ENCODE measurements around the gene HTRA2.
"Not testable (repeated sequence)": the region's sequence is repeated elsewhere in the genome, so short reads cannot be mapped to it uniquely, and the experiment has no call there.

HTRA2 gene

GRCh38 chr2:74529357-74530238 is at the start of gene HTRA2, which contains the start of gene AUP1:
Gene HTRA2, plus strand, starts transcription at chr2:74529933. Its CDS starts 74 bp downstream, at chr2:74530007.
Gene AUP1, minus strand, starts transcription at chr2:74529706. Its CDS starts 77 bp downstream, at chr2:74529629.
- DNase-seq, result peak; percentile 99

- no peak for DNase-seq
These were observed 48.3 kb upstream of the HTRA2 start for GRCh38 chr2:74481431-74481830.

GRCh38 chr2:74481961-74482800 is 47.6 kb upstream of the HTRA2 start:
- DNase-seq, result no peak

- DNase-seq, result peak; percentile 96
These were observed 46.7 kb upstream of the HTRA2 start, which contains the start of the genes CCDC142 and TTC31 for GRCh38 chr2:74482801-74483674. Gene CCDC142, minus strand, starts transcription at chr2:74482998. Its CDS starts 161 bp downstream, at chr2:74482837. Gene TTC31, plus strand, starts transcription at chr2:74483081. Its CDS starts 15 bp downstream, at chr2:74483096.

GRCh38 chr2:74483675-74484164 is 46.0 kb upstream of the HTRA2 start:
- DNase-seq, result not testable (repeated sequence)

GRCh38 chr2:74486141-74486540 is 43.6 kb upstream of the HTRA2 start:
- DNase-seq, result no peak

GRCh38 chr2:74488643-74489481 is 40.9 kb upstream of the HTRA2 start:
- DNase-seq, result no peak

GRCh38 chr2:74489906-74490305 is 39.8 kb upstream of the HTRA2 start:
- no peak for DNase-seq

- DNase-seq, result no peak
These were observed 37.8 kb upstream of the HTRA2 start for GRCh38 chr2:74491648-74492544.

- no peak for DNase-seq
These were observed 36.2 kb upstream of the HTRA2 start for GRCh38 chr2:74493546-74493945.

- no peak for DNase-seq
These were observed 34.3 kb upstream of the HTRA2 start for GRCh38 chr2:74495440-74495839.

- DNase-seq, result peak; percentile 56
These were observed 32.5 kb upstream of the HTRA2 start for GRCh38 chr2:74496997-74497776.

- DNase-seq, result peak; percentile 53
These were observed 31.8 kb upstream of the HTRA2 start for GRCh38 chr2:74497777-74498499.

- peak; percentile 58 for DNase-seq
These were observed 31.1 kb upstream of the HTRA2 start for GRCh38 chr2:74498500-74499266.

GRCh38 chr2:74499267-74499939 is 30.3 kb upstream of the HTRA2 start, which contains the start of gene LBX2:
Gene LBX2, minus strand, starts transcription at chr2:74499603. Its CDS starts 66 bp downstream, at chr2:74499537.
- DNase-seq, result peak; percentile 67

GRCh38 chr2:74499940-74500577 is 29.7 kb upstream of the HTRA2 start:
- DNase-seq, result no peak

- no peak for DNase-seq
These were observed 29.2 kb upstream of the HTRA2 start for GRCh38 chr2:74500578-74500946.

All from right forelimb (tissue), 1 donor.